DOHH2 (cell line): ENCODE measurements around the gene NEK10.

Experiments used
- CTCF ChIP-seq: fragments of 200-600 bp; sonication (generic); IDR thresholded peaks from one replicate; pipeline ENCODE4 v1.5.1; 2014; ENCODE audit warnings: antibody characterized with exemption, mild to moderate bottlenecking, low read depth, low read length; ENCODE audit not compliant: poor library complexity, severe bottlenecking
- EZH2phosphoT487 ChIP-seq: fragments of 200-600 bp; sonication (generic); IDR thresholded peaks from 2 replicates; pipeline ENCODE4 v1.6.1; 2017; ENCODE audit warnings: borderline replicate concordance, mild to moderate bottlenecking, antibody characterized with exemption, low read length, moderate library complexity, mixed read lengths

- TF ChIP-seq CTCF (no peak), EZH2phosphoT487 (no peak)
Observed at GRCh38 chr3:27344192-27344591, 25.0 kb downstream of the NEK10 start.
